Thymus (tissue), 11 donors: ENCODE measurements around the gene EML1. TPM values are rescaled to one million over a fixed set of nuclear protein-coding genes. Genes with fewer than 3 reads are reported as not detected.

Experiments
- DNase-seq, 9 donors: peaks; one replicate each; pipeline ENCODE4 v3.0.0-alpha.2; 2013; ENCODE audit warnings: low spot score in 9 of 9, low read depth in 6 of 9, missing footprints in 1 of 9
- H3K27ac ChIP-seq, 2 donors: one replicate each; pipeline ENCODE4 v1.5.1; 2013; ENCODE audit warnings: control low read depth in 1 of 2, low read depth in 1 of 2, low read length in 1 of 2, mild to moderate bottlenecking in 1 of 2, moderate library complexity in 1 of 2
- H3K27me3 ChIP-seq, 2 donors: one replicate each; pipeline ENCODE4 v1.5.1; 2013; ENCODE audit warnings: low read length in 1 of 2; ENCODE audit not compliant: control insufficient read depth in 2 of 2, insufficient read depth in 1 of 2
- H3K36me3 ChIP-seq, 2 donors: one replicate each; pipeline ENCODE4 v1.5.1; 2013; ENCODE audit warnings: low read length in 1 of 2, mild to moderate bottlenecking in 1 of 2, moderate library complexity in 1 of 2; ENCODE audit not compliant: control insufficient read depth in 2 of 2, insufficient read depth in 2 of 2
- H3K4me1 ChIP-seq, 2 donors: one replicate each; pipeline ENCODE4 v1.5.1; 2013; ENCODE audit warnings: low read length in 2 of 2; ENCODE audit not compliant: control insufficient read depth in 2 of 2, insufficient read depth in 2 of 2
- H3K4me3 ChIP-seq, 2 donors: one replicate each; pipeline ENCODE4 v1.5.1; 2013; ENCODE audit warnings: low read length in 2 of 2, control low read depth in 1 of 2, mild to moderate bottlenecking in 1 of 2
- H3K9me3 ChIP-seq, 2 donors: one replicate each; pipeline ENCODE4 v1.5.1; 2013; ENCODE audit warnings: low read length in 1 of 2, mild to moderate bottlenecking in 1 of 2; ENCODE audit not compliant: control insufficient read depth in 2 of 2, insufficient read depth in 1 of 2
- WGBS: extraction: QIAGEN DNeasy Blood & Tissue Kit; methylation state at CpG from one replicate; pipeline ENCODE4 v1.1.7; 2013; 5-methylcytosine and 5-hydroxymethylcytosine counted together
- polyA plus RNA-seq: library from polyadenylated mRNA; stranded (reverse); fragments of 200-250 nt; gene quantifications from one replicate; pipeline ENCODE4 v1.2.3, GENCODE V29; 2013
- total RNA-seq: library from RNA; stranded (reverse); fragments of 120-200 nt; gene quantifications from one replicate; pipeline ENCODE4 v1.2.4, GENCODE V29; 2013
- donor health status: healthy.

Gene EML1
- total and polyA plus RNA-seq, 2 donors: 1.7 to 2.7 TPM

GRCh38 chr14:99955826-99956455 lies 162.7 kb downstream of the EML1 start:
- H3K27ac ChIP-seq: no peak overlapping the region
- H3K9me3 ChIP-seq: no peaks in the 10 kb centered on the region
- H3K4me3 ChIP-seq: no peak overlapping the region
- 88% methylated on average over 7 of the region's 7 CpGs for WGBS
- DNase-seq: no peak
- peaks cover 0 to 10% of the 10 kb centered on the region in 2 donors for H3K27me3 ChIP-seq
- H3K4me1 ChIP-seq: no peaks in the 10 kb centered on the region
- H3K36me3 ChIP-seq: no peaks in the 10 kb centered on the region

- no peak for DNase-seq
- 85% methylated on average over 7 of the region's 7 CpGs for WGBS
- peaks cover 0 to 2% of the 10 kb centered on the region in 2 donors for H3K4me1 ChIP-seq
- H3K4me3 ChIP-seq: no peak overlapping the region
- no peaks in the 10 kb centered on the region for H3K36me3 ChIP-seq
- no peak overlapping the region for H3K27ac ChIP-seq
- H3K27me3 ChIP-seq: peaks cover 0 to 9% of the 10 kb centered on the region in 2 donors
- no peaks in the 10 kb centered on the region for H3K9me3 ChIP-seq
Measured at GRCh38 chr14:99958380-99958779, 165.2 kb downstream of the EML1 start.

- no peak overlapping the region for H3K4me3 ChIP-seq
- no peaks in the 10 kb centered on the region for H3K36me3 ChIP-seq
- peaks cover 0 to 8% of the 10 kb centered on the region in 2 donors for H3K27me3 ChIP-seq
- H3K27ac ChIP-seq: no peak overlapping the region
- DNase-seq: no peak
- whole genome bisulfite sequencing: 72% methylated on average over 18 of the region's 18 CpGs
- peaks cover 0 to 2% of the 10 kb centered on the region in 2 donors for H3K4me1 ChIP-seq
- no peaks in the 10 kb centered on the region for H3K9me3 ChIP-seq
Measured at GRCh38 chr14:99961826-99962518, 168.8 kb downstream of the EML1 start.

GRCh38 chr14:99964979-99965378 lies 171.8 kb downstream of the EML1 start:
- peaks cover 7 to 30% of the 10 kb centered on the region in 2 donors for H3K27me3 ChIP-seq
- DNase-seq: no peak
- no peaks in the 10 kb centered on the region for H3K36me3 ChIP-seq
- peaks cover 0 to 2% of the 10 kb centered on the region in 2 donors for H3K4me1 ChIP-seq
- no peak overlapping the region for H3K4me3 ChIP-seq
- no peak overlapping the region for H3K27ac ChIP-seq
- WGBS: 92% methylated on average over 9 of the region's 9 CpGs
- no peaks in the 10 kb centered on the region for H3K9me3 ChIP-seq

GRCh38 chr14:99966037-99966835 lies 173.0 kb downstream of the EML1 start:
- Histone ChIP-seq H3K27ac (no peak overlapping the region), H3K27me3 (peaks cover 7 to 37% of the 10 kb centered on the region in 2 donors), H3K36me3 (no peaks in the 10 kb centered on the region), H3K4me1 (peaks cover 0 to 6% of the 10 kb centered on the region in 2 donors), H3K9me3 (peaks cover 0 to 7% of the 10 kb centered on the region in 2 donors), H3K4me3 (no peak overlapping the region)
- WGBS: 97% methylated on average over 23 of the region's 23 CpGs
- DNase-seq: no peak

GRCh38 chr14:99966912-99967311 lies 173.7 kb downstream of the EML1 start:
- 87% methylated on average over 12 of the region's 12 CpGs for WGBS
- no peak for DNase-seq
- Histone ChIP-seq H3K27me3 (peaks cover 7 to 37% of the 10 kb centered on the region in 2 donors), H3K36me3 (no peaks in the 10 kb centered on the region), H3K9me3 (peaks cover 0 to 7% of the 10 kb centered on the region in 2 donors), H3K27ac (no peak overlapping the region), H3K4me1 (peaks cover 0 to 6% of the 10 kb centered on the region in 2 donors), H3K4me3 (no peak overlapping the region)

GRCh38 chr14:99968191-99968920 lies 175.1 kb downstream of the EML1 start:
- no peak for DNase-seq
- Histone ChIP-seq H3K27ac (no peak overlapping the region), H3K9me3 (peaks cover 0 to 7% of the 10 kb centered on the region in 2 donors), H3K27me3 (peaks cover 7 to 37% of the 10 kb centered on the region in 2 donors), H3K36me3 (no peaks in the 10 kb centered on the region), H3K4me3 (no peak overlapping the region), H3K4me1 (peaks cover 0 to 9% of the 10 kb centered on the region in 2 donors)
- 93% methylated on average over 11 of the region's 11 CpGs for WGBS

GRCh38 chr14:99968941-99969340 lies 175.7 kb downstream of the EML1 start:
- no peak for DNase-seq
- Histone ChIP-seq H3K9me3 (peaks cover 0 to 7% of the 10 kb centered on the region in 2 donors), H3K27me3 (peaks cover 7 to 37% of the 10 kb centered on the region in 2 donors), H3K27ac (no peak overlapping the region), H3K4me3 (no peak overlapping the region), H3K36me3 (no peaks in the 10 kb centered on the region), H3K4me1 (peaks cover 0 to 9% of the 10 kb centered on the region in 2 donors)
- WGBS: 83% methylated on average over 5 of the region's 5 CpGs
